PC-9 (cell line): ENCODE measurements around the gene IMMP2L. TPM values are rescaled to one million over a fixed set of nuclear protein-coding genes. Genes with fewer than 3 reads are reported as not detected.

Experiments
- BruUV-seq: library from RNA; stranded (reverse); fragments of 400-500 nt; replicated peaks from 2 replicates; lab custom pipeline; 2021; lab: Mats Ljungman, UMichigan
- CTCF ChIA-PET: fragments of 300-600 bp; sonication (Branson Sonifier 250); formaldehyde crosslinking; loops from one replicate; lab custom pipeline; 2022; ENCODE audit warnings: antibody characterized with exemption; lab: Charles Lee
- POLR2A ChIA-PET: fragments of 300-600 bp; sonication (Branson Sonifier 250); formaldehyde crosslinking; loops from one replicate; lab custom pipeline; 2022; ENCODE audit warnings: antibody characterized with exemption; ENCODE audit not compliant: unreplicated experiment; lab: Charles Lee
- DNase-seq, 2 experiments: peaks; one replicate each; pipeline versions ENCODE4 v3.0.0 to v3.0.0-alpha.2; 2015 to 2022; ENCODE audit warnings: mixed read lengths in 1 of 2
- H2AFZ ChIP-seq: fragments of 200-600 bp; sonication (generic); 2 replicates; pipeline ENCODE4 v1.8.1; 2017; ENCODE audit warnings: antibody characterized with exemption
- H3F3A ChIP-seq: fragments of 200-600 bp; sonication (generic); 2 replicates; pipeline ENCODE4 v1.8.1; 2017; ENCODE audit warnings: antibody characterized with exemption, mild to moderate bottlenecking, low read depth; ENCODE audit not compliant: insufficient read depth
- H3K27ac ChIP-seq: fragments of 200-600 bp; sonication (generic); 2 replicates; pipeline ENCODE4 v1.6.1; 2016; ENCODE audit warnings: mixed run types
- H3K27me3 ChIP-seq: fragments of 200-600 bp; sonication (generic); 2 replicates; pipeline ENCODE4 v1.6.1; 2016; ENCODE audit warnings: low read depth, mixed run types; ENCODE audit not compliant: insufficient read depth
- H3K36me3 ChIP-seq: fragments of 200-600 bp; sonication (generic); 2 replicates; pipeline ENCODE4 v1.6.1; 2016; ENCODE audit warnings: low read depth, mixed run types
- H3K4me1 ChIP-seq: fragments of 200-600 bp; sonication (generic); replicated peaks from 2 replicates; pipeline ENCODE4 v1.6.1; 2016; ENCODE audit warnings: mixed run types; ENCODE audit not compliant: insufficient read depth
- H3K4me2 ChIP-seq: fragments of 200-600 bp; sonication (generic); 2 replicates; pipeline ENCODE4 v1.6.1; 2017; ENCODE audit warnings: mixed run types
- H3K4me3 ChIP-seq: fragments of 200-600 bp; sonication (generic); 2 replicates; pipeline ENCODE4 v1.6.1; 2016; ENCODE audit warnings: mixed run types
- H3K79me2 ChIP-seq: fragments of 200-600 bp; sonication (generic); 2 replicates; pipeline ENCODE4 v1.6.1; 2017; ENCODE audit warnings: low read depth, mixed run types
- H3K9me2 ChIP-seq: fragments of 200-600 bp; sonication (generic); 2 replicates; pipeline ENCODE4 v1.8.1; 2017; ENCODE audit warnings: mild to moderate bottlenecking; ENCODE audit not compliant: insufficient read depth
- H3K9me3 ChIP-seq: fragments of 200-600 bp; sonication (generic); 2 replicates; pipeline ENCODE4 v1.8.1; 2016; ENCODE audit warnings: low read depth; ENCODE audit not compliant: insufficient read depth
- H4K20me1 ChIP-seq: fragments of 200-600 bp; sonication (generic); 2 replicates; pipeline ENCODE4 v1.8.1; 2017; ENCODE audit not compliant: insufficient read depth
- EZH2 ChIP-seq: fragments of 200-600 bp; sonication (generic); IDR thresholded peaks from 2 replicates; pipeline ENCODE4 v1.8.0; 2017; ENCODE audit warnings: antibody characterized with exemption, low read depth
- intact Hi-C: fragments of 100-400 bp; cut with micrococcal nuclease; formaldehyde crosslinking; loops from one replicate; pipeline ENCODE4 v1.10.0; 2022; ENCODE audit not compliant: unreplicated experiment
- total RNA-seq: library from RNA; stranded (reverse); gene quantifications from 2 replicates; pipeline ENCODE4 v1.2.3, GENCODE V29; 2021
- TF ChIP-seq, protein P1 (sequence below): fragments of 200-600 bp; sonication (generic); conservative IDR thresholded peaks from 2 replicates; pipeline ENCODE4 v1.6.1; 2017; ENCODE audit warnings: mixed run types, antibody characterized with exemption, mild to moderate bottlenecking, moderate library complexity

IMMP2L gene
- total RNA-seq, 1 experiment from 2014 or later = 40.5 TPM

DNA sequence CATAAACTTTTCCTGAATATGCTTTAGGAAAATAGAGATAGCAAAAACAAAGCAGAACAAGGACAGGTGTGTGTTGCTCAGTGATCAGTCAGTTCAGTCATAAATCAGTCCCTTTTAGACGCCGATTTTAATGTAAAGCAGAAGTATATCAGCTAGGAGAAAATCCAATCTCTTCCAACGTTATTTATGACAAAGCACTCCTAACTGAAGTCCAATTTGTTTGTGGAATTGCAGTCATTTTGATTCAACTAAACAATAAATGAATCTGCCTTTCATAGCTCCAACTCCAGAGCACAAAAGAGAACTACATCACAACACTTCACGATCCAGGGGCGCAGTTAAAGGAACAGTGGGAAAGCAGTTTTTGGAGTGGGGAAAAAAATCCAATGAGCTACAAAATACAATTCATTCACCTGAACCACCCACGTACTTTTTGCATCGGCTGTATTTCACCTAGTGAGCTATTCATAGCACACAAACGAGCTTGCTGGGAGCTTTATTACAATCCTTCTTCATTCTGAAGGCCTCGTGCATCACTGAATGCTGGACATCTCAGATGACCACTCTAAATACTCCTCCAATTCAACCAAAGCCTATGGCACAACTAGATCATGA is 320.0 kb downstream of the IMMP2L start:
- no TSS peak for BruUV-seq
- ChIA-PET POLR2A (no interaction called here), CTCF (no interaction called here)
- no peaks in the 10 kb centered on the region for H3K4me1 ChIP-seq
- intact Hi-C loops = no loop called here
- H3K79me2 ChIP-seq = no peaks in the 10 kb centered on the region
- H2AFZ ChIP-seq = no peak overlapping the region
- H3K9me3 ChIP-seq = no peaks in the 10 kb centered on the region
- TF ChIP-seq, protein P1, sequence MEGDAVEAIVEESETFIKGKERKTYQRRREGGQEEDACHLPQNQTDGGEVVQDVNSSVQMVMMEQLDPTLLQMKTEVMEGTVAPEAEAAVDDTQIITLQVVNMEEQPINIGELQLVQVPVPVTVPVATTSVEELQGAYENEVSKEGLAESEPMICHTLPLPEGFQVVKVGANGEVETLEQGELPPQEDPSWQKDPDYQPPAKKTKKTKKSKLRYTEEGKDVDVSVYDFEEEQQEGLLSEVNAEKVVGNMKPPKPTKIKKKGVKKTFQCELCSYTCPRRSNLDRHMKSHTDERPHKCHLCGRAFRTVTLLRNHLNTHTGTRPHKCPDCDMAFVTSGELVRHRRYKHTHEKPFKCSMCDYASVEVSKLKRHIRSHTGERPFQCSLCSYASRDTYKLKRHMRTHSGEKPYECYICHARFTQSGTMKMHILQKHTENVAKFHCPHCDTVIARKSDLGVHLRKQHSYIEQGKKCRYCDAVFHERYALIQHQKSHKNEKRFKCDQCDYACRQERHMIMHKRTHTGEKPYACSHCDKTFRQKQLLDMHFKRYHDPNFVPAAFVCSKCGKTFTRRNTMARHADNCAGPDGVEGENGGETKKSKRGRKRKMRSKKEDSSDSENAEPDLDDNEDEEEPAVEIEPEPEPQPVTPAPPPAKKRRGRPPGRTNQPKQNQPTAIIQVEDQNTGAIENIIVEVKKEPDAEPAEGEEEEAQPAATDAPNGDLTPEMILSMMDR = no peak
- no peak for TF ChIP-seq EZH2
- H3K27me3 ChIP-seq = no peaks in the 10 kb centered on the region
- H3F3A ChIP-seq = no peaks in the 10 kb centered on the region
- no peaks in the 10 kb centered on the region for H3K9me2 ChIP-seq
- no peaks in the 10 kb centered on the region for H4K20me1 ChIP-seq
- no peak overlapping the region for H3K27ac ChIP-seq
- H3K36me3 ChIP-seq = no peaks in the 10 kb centered on the region
- H3K4me3 ChIP-seq = no peak overlapping the region
- H3K4me2 ChIP-seq = no peak overlapping the region
- no peak for DNase-seq

DNA sequence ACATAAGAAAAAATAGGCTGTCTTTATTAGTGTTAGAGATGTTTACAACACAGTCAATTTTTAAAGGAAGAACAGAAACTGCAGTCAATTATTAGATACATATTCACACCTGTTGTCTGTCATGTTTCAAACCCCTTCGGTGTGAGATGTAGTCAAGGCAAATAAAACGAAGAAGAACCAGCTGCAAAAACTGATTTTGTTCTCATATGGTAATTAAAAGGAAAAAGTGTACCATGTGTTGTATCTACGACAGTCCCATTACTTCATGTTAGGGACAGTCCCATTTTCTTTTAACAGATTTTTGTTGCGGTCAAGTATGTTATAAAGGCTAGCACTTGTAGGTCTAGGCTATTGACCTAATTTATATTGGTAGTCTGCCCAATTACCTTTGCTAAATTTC is 321.9 kb downstream of the IMMP2L start:
- H2AFZ ChIP-seq = no peak overlapping the region
- no peaks in the 10 kb centered on the region for H3F3A ChIP-seq
- no peaks in the 10 kb centered on the region for H3K27me3 ChIP-seq
- no peaks in the 10 kb centered on the region for H3K9me3 ChIP-seq
- no peak for DNase-seq
- no peaks in the 10 kb centered on the region for H3K79me2 ChIP-seq
- no TSS peak for BruUV-seq
- H3K27ac ChIP-seq = no peak overlapping the region
- H3K9me2 ChIP-seq = no peaks in the 10 kb centered on the region
- ChIA-PET CTCF (no interaction called here), POLR2A (no interaction called here)
- H3K4me1 ChIP-seq = no peaks in the 10 kb centered on the region
- H4K20me1 ChIP-seq = no peaks in the 10 kb centered on the region
- intact Hi-C loops = no loop called here
- H3K36me3 ChIP-seq = no peaks in the 10 kb centered on the region
- no peak overlapping the region for H3K4me3 ChIP-seq
- H3K4me2 ChIP-seq = no peak overlapping the region
- TF ChIP-seq EZH2 = no peak
- TF ChIP-seq, protein P1 = no peak

DNA sequence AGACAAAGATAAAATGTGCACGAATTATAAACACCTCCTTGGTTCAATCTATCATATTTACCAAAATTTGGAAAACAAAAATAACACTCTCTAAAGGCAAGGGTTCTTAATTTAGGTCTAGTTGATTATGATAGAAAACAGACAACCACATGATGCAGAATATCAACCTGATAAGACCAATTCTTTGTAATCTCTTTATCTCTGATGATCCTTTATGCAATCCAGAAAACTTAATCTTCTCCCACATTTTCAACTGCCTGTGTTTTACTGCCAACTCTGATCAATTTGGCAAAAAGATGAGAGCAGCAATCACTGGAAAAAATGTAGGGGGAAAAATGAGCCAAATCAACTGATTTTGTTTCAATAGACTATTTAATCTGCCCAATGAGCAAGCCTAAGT is 322.9 kb downstream of the IMMP2L start:
- ChIA-PET CTCF (no interaction called here), POLR2A (no interaction called here)

More for the DNA sequence above, 322.9 kb downstream of the IMMP2L start:
- Histone ChIP-seq H2AFZ (no peak overlapping the region), H3K9me2 (no peaks in the 10 kb centered on the region), H3K36me3 (no peaks in the 10 kb centered on the region), H4K20me1 (no peaks in the 10 kb centered on the region), H3K4me3 (no peak overlapping the region), H3K4me1 (no peaks in the 10 kb centered on the region), H3K9me3 (no peaks in the 10 kb centered on the region), H3F3A (no peaks in the 10 kb centered on the region), H3K4me2 (no peak overlapping the region), H3K27me3 (no peaks in the 10 kb centered on the region), H3K27ac (no peak overlapping the region), H3K79me2 (no peaks in the 10 kb centered on the region)
- no peak for DNase-seq
- TF ChIP-seq EZH2 = no peak
- TF ChIP-seq, protein P1 = no peak
- intact Hi-C loops = no loop called here
- BruUV-seq = no TSS peak
